H9 (cell line): ENCODE measurements around the gene LINS1. TPM values are rescaled to one million over a fixed set of nuclear protein-coding genes. Genes with fewer than 3 reads are reported as not detected.

Source experiments
- DNase-seq: peaks from one replicate; pipeline ENCODE4 v3.0.0-alpha.2; 2017
- H2AFZ ChIP-seq: one replicate; pipeline ENCODE4 v1.6.1; 2013; ENCODE audit warnings: mild to moderate bottlenecking, low read length, control low read depth, moderate library complexity
- H2AK5ac ChIP-seq: 2 replicates; pipeline ENCODE4 v1.6.1; 2013; ENCODE audit warnings: low read length, control low read depth, mixed read lengths; ENCODE audit not compliant: insufficient read length
- H2BK120ac ChIP-seq: one replicate; pipeline ENCODE4 v1.6.1; 2013; ENCODE audit warnings: low read depth, mild to moderate bottlenecking, low read length, control low read depth, inconsistent platforms; ENCODE audit not compliant: poor library complexity, severe bottlenecking
- H2BK12ac ChIP-seq: 2 replicates; pipeline ENCODE4 v1.6.1; 2013; ENCODE audit warnings: low read length, control low read depth, mixed read lengths, low read depth; ENCODE audit not compliant: insufficient read length
- H2BK15ac ChIP-seq: 2 replicates; pipeline ENCODE4 v1.6.1; 2013; ENCODE audit warnings: low read depth, low read length, control low read depth
- H2BK20ac ChIP-seq: one replicate; pipeline ENCODE4 v1.6.1; 2013; ENCODE audit warnings: low read depth, mild to moderate bottlenecking, low read length, control low read depth, inconsistent platforms; ENCODE audit not compliant: poor library complexity, severe bottlenecking
- H2BK5ac ChIP-seq: 2 replicates; pipeline ENCODE4 v1.6.1; 2013; ENCODE audit warnings: low read length, control low read depth, mixed read lengths; ENCODE audit not compliant: insufficient read length
- H3K14ac ChIP-seq: 2 replicates; pipeline ENCODE4 v1.6.1; 2013; ENCODE audit warnings: low read length, control low read depth; ENCODE audit not compliant: insufficient read depth
- H3K18ac ChIP-seq: 2 replicates; pipeline ENCODE4 v1.6.1; 2013; ENCODE audit warnings: low read depth, mild to moderate bottlenecking, mixed read lengths, low read length, control low read depth; ENCODE audit not compliant: insufficient read length
- H3K23ac ChIP-seq: 2 replicates; pipeline ENCODE4 v1.6.1; 2013; ENCODE audit warnings: low read length, control low read depth, mixed read lengths, low read depth; ENCODE audit not compliant: insufficient read length
- H3K23me2 ChIP-seq: 2 replicates; pipeline ENCODE4 v1.6.1; 2013; ENCODE audit warnings: low read depth, mild to moderate bottlenecking, mixed read lengths, low read length, control low read depth; ENCODE audit not compliant: insufficient read length, poor library complexity, severe bottlenecking
- H3K27ac ChIP-seq: 2 replicates; pipeline ENCODE4 v1.5.1; 2013; ENCODE audit warnings: low read length, control low read depth, mixed read lengths, low read depth; ENCODE audit not compliant: insufficient read length
- H3K27me3 ChIP-seq: 2 replicates; pipeline ENCODE4 v1.6.1; 2013; ENCODE audit warnings: low read length, control low read depth, inconsistent platforms; ENCODE audit not compliant: insufficient read depth
- H3K4ac ChIP-seq: 2 replicates; pipeline ENCODE4 v1.6.1; 2013; ENCODE audit warnings: low read depth, mild to moderate bottlenecking, control low read depth, inconsistent platforms, low read length, moderate library complexity
- H3K4me1 ChIP-seq: 2 replicates; pipeline ENCODE4 v1.6.1; 2013; ENCODE audit warnings: low read length, control low read depth, inconsistent platforms; ENCODE audit not compliant: insufficient read depth
- H3K4me2 ChIP-seq: 2 replicates; pipeline ENCODE4 v1.6.1; 2013; ENCODE audit warnings: low read length, control low read depth, mixed read lengths; ENCODE audit not compliant: insufficient read length, insufficient read depth
- H3K56ac ChIP-seq: 2 replicates; pipeline ENCODE4 v1.6.1; 2013; ENCODE audit warnings: low read depth, mild to moderate bottlenecking, mixed read lengths, low read length, control low read depth; ENCODE audit not compliant: insufficient read length
- H3K79me1 ChIP-seq: 2 replicates; pipeline ENCODE4 v1.6.1; 2013; ENCODE audit warnings: low read depth, mild to moderate bottlenecking, moderate library complexity, low read length, control low read depth, inconsistent platforms; ENCODE audit not compliant: insufficient read depth, poor library complexity, severe bottlenecking
- H3K79me2 ChIP-seq: 2 replicates; pipeline ENCODE4 v1.6.1; 2013; ENCODE audit warnings: low read length, control low read depth, inconsistent platforms; ENCODE audit not compliant: insufficient read depth
- H3K9ac ChIP-seq: 2 replicates; pipeline ENCODE4 v1.6.1; 2013; ENCODE audit warnings: low read length, control low read depth, mixed read lengths; ENCODE audit not compliant: insufficient read length; ENCODE audit errors: extremely low read depth
- H3K9me3 ChIP-seq: one replicate; pipeline ENCODE4 v1.6.1; 2013; ENCODE audit warnings: low read depth, low read length, inconsistent platforms; ENCODE audit not compliant: control insufficient read depth
- H3T11ph ChIP-seq: one replicate; pipeline ENCODE4 v1.6.1; 2013; ENCODE audit warnings: mild to moderate bottlenecking, low read length, control low read depth, inconsistent platforms
- H4K20me1 ChIP-seq: one replicate; pipeline ENCODE4 v1.6.1; 2013; ENCODE audit not compliant: control insufficient read depth, insufficient read length, insufficient read depth
- H4K5ac ChIP-seq: 2 replicates; pipeline ENCODE4 v1.6.1; 2013; ENCODE audit warnings: low read depth, mild to moderate bottlenecking, mixed read lengths, low read length, control low read depth; ENCODE audit not compliant: insufficient read length
- H4K8ac ChIP-seq: replicated peaks from 2 replicates; pipeline ENCODE4 v1.6.1; 2013; ENCODE audit warnings: low read length, control low read depth, mixed read lengths, low read depth; ENCODE audit not compliant: insufficient read length
- H4K91ac ChIP-seq: 2 replicates; pipeline ENCODE4 v1.6.1; 2013; ENCODE audit warnings: low read depth, mild to moderate bottlenecking, moderate library complexity, mixed read lengths, low read length, control low read depth; ENCODE audit not compliant: insufficient read length
- H3K27ac Mint-ChIP-seq, 3 experiments: 2 replicates in 2 of 3; 3 replicates in 1 of 3; pipeline ENCODE4 v1.8.0; 2020 to 2021; ENCODE audit warnings: mixed read lengths in 3 of 3, mild to moderate bottlenecking in 1 of 3, moderate library complexity in 1 of 3
- H3K27me3 Mint-ChIP-seq: 2 replicates; pipeline ENCODE4 v1.8.0; 2021; ENCODE audit warnings: low read depth, mild to moderate bottlenecking, moderate library complexity, mixed read lengths
- H3K36me3 Mint-ChIP-seq, 3 experiments: 2 replicates in 2 of 3; 3 replicates in 1 of 3; pipeline ENCODE4 v1.8.0; 2020 to 2021; ENCODE audit warnings: low read depth in 3 of 3, mixed read lengths in 3 of 3; ENCODE audit not compliant: insufficient read depth in 1 of 3
- H3K4me1 Mint-ChIP-seq, 2 experiments: 2 replicates each; pipeline ENCODE4 v1.8.0; 2020; ENCODE audit warnings: mixed read lengths in 2 of 2
- H3K4me3 Mint-ChIP-seq, 2 experiments: 2 replicates in 1 of 2; 3 replicates in 1 of 2; pipeline ENCODE4 v1.8.0; 2020 to 2021; ENCODE audit warnings: mild to moderate bottlenecking in 2 of 2, mixed read lengths in 2 of 2, moderate library complexity in 1 of 2
- H3K9me3 Mint-ChIP-seq, 2 experiments: 2 replicates in 1 of 2; 3 replicates in 1 of 2; pipeline ENCODE4 v1.8.0; 2020; ENCODE audit warnings: mild to moderate bottlenecking in 2 of 2, mixed read lengths in 2 of 2, moderate library complexity in 1 of 2
- CTCF ChIP-seq: fragments of 200-600 bp; sonication (generic); conservative IDR thresholded peaks from 3 replicates; pipeline ENCODE4 v1.8.0; 2021; ENCODE audit warnings: antibody characterized with exemption, mild to moderate bottlenecking
- WGBS: extraction: QIAGEN DNeasy Blood & Tissue Kit; methylation state at CpG from one replicate; pipeline ENCODE4 v1.1.7; 2013; ENCODE audit warnings: missing lambda C conversion rate, low lambda C conversion rate, mixed read lengths; ENCODE audit not compliant: insufficient read length; ENCODE audit errors: extremely low coverage; 5-methylcytosine and 5-hydroxymethylcytosine counted together
- total RNA-seq: library from RNA; stranded (reverse); gene quantifications from 2 replicates; pipeline ENCODE4 v1.2.1, GENCODE V29; 2021

The LINS1 gene
- total RNA-seq, 1 experiment from 2014 or later, result 8.8 TPM

GRCh38 chr15:100559330-100559729 lies 42.7 kb downstream of the LINS1 start:
- Mint-ChIP-seq H3K27me3 (no peaks in the 10 kb centered on the region; the same call in 1 of the 2 replicates), H3K4me3 (no peak overlapping the region), H3K4me1 (no peaks in the 10 kb centered on the region), H3K36me3 (peaks cover 12 to 36% (median 14%) of the 10 kb centered on the region in 3 experiments; a peak in 6 of 7 replicates), H3K9me3 (peaks cover 29 to 39% of the 10 kb centered on the region in 2 experiments), H3K27ac (no peak overlapping the region)
- Histone ChIP-seq H3K4me2 (no peak overlapping the region), H2BK15ac (no peak overlapping the region), H3K18ac (no peak overlapping the region), H2BK5ac (no peak overlapping the region), H3K23ac (no peak overlapping the region), H3K4me1 (no peaks in the 10 kb centered on the region), H2BK12ac (no peak overlapping the region), H3K9ac (no peak overlapping the region), H4K91ac (no peak overlapping the region), H3K27me3 (no peaks in the 10 kb centered on the region), H3K23me2 (no peaks in the 10 kb centered on the region), H3T11ph (no peak overlapping the region), H3K79me2 (no peaks in the 10 kb centered on the region), H3K56ac (no peak overlapping the region), H2BK120ac (no peak overlapping the region), H2BK20ac (no peak overlapping the region), H2AK5ac (no peak overlapping the region), H3K4ac (no peak overlapping the region), H4K5ac (no peak overlapping the region), H3K9me3 (peaks cover 7% of the 10 kb centered on the region), H3K27ac (no peak overlapping the region), H4K20me1 (no peaks in the 10 kb centered on the region), H3K14ac (no peak overlapping the region), H2AFZ (no peak overlapping the region), H4K8ac (no peak overlapping the region), H3K79me1 (no peaks in the 10 kb centered on the region)
- no peak for TF ChIP-seq CTCF
- no peak for DNase-seq
- no CpG with 5 or more reads among the region's 2 CpGs for WGBS
